AG08396 (cell line): Measurements from ENCODE around the gene EXOC7.

Source experiments
- DNase-seq: peaks from one replicate; pipeline ENCODE4 v3.0.0; 2012; ENCODE audit warnings: low spot score, mixed read lengths

Gene EXOC7

GRCh38 chr17:76138896-76139752 lies 35.5 kb upstream of the EXOC7 start:
- DNase-seq = no peak

DNA sequence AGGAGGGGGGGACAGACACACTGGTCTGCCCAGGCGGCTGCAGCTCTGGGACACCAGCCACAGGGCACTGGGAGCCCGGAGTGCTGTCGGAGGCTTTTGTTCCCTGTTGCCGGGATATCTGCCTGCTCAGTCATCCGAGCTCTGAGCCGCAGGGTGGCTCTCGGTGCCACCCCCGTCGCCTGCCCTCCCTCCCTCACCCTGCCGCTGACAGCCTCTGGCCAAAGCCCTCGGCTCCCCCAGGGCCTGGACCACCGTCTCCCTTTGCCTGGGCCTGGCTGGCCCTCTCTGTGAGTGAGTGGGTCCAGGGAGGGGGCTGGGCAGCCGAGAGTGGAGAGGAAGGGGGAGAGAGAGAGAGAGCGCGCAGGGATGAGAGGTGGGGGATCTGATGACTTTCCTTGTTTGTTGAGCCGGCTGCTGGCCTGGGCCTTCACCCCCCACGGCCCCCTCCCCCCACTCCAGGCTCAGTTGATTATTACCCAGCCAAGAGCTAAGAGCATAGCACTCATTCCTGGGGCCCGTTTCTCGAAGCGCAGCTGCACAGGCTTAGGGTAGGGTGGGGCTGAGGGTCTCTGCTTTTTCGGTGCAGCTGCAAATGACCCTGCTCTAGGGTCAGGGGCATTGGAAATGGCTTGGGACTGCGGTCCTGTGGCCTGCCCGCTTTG lies 34.8 kb upstream of the EXOC7 start:
- peak; percentile 59 for DNase-seq

GRCh38 chr17:76137351-76138233 lies 34.0 kb upstream of the EXOC7 start:
- DNase-seq = no peak

- DNase-seq = no peak
Measured at GRCh38 chr17:76137001-76137350, 33.4 kb upstream of the EXOC7 start.

DNA sequence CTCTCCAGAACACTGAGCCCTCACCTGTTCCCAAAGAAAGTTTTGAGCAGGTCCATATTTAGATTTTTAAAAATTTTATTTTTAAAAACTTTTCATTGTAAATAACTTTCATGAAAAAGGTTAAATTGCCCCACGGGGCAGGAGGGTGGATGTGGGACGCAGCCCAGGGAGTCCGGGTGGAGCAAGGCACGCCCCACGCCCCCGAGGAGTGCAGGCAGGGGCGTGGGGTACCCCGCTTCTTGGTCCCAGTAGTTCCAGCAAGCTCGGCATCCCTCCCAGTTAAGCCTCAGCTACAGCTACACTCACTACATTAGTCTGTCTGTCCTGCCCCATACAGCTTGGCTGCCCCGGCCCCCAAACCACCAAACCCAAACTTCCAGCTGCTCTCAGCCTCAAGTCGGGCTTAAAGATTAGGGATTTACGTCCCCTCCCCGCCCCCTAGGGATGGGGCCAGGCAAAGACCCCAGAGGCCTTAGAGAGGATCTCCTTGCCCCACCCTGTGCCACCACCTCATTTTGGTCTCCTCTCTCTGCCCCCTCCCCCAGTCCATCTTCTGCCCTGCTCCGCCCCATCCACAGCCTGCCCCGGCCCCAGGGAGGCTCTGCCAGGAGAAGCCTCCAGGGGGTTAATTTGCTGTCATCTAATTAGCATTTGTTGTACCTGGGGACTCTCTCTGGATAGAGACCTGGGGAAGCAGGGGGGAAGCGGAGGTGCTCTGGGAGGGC lies 32.9 kb upstream of the EXOC7 start:
- no peak for DNase-seq

- no peak for DNase-seq
Measured at GRCh38 chr17:76135810-76136188, 32.2 kb upstream of the EXOC7 start.

- DNase-seq = no peak
Measured at GRCh38 chr17:76134911-76135809, 31.6 kb upstream of the EXOC7 start.

DNA sequence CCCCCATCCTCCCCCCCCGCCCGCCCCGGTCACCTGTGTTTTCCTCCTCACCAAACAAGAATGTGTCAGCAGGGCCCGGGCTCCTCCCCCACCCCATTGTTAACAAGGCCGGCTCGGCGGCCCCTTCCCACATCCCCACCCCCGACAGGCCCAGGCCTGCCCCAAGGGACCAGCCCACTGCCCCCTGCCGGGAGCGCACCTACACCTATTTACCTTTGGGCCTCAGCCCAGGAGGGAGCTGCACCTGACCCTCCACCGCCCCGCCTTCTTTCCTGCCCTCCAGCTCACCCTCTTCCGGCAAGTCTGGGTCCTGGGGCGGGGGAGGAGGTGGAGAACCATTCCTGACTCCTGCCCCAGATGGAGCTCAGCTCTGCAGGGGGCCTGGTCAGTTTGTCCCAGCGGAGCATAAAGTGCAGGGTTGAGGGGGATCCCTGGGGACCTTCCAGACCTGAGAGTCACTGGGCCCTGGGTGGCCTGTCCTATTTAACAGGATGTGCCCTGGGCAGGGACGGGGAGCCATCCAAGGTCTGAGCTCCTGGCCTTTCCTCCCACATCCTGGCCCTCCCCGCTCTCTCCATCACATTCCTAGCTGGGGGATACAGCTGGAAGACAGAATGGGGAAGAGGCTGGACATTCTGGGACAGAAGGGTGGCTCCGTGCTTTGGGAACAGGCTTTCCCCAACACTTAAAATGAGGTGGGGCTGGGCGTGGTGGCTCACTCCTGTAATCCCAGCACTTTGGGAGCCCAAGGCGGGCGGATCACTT lies 29.2 kb upstream of the EXOC7 start:
- DNase-seq = no peak

- no peak for DNase-seq
Measured at GRCh38 chr17:76131692-76132573, 28.3 kb upstream of the EXOC7 start.

GRCh38 chr17:76131051-76131691 lies 27.6 kb upstream of the EXOC7 start:
- no peak for DNase-seq

GRCh38 chr17:76130473-76130872 lies 26.9 kb upstream of the EXOC7 start:
- DNase-seq = no peak

DNA sequence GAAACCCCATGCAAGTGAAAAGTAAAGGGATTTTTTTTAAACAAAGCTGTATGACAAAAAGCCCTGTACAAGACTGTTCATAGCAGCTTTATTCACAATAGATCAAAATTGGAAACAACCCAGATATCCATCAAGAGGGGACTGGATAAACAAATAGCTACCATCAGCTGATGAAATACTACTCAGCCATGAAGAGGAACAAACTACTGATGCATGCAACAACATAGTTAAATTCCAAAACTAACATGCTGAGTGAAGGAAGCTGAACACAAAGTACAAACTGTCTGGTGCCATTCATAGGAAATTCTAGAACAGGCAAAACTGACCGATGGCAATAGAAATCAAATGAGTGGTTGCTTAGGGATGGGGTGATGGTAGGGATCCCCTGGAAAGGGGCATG lies 22.3 kb upstream of the EXOC7 start:
- DNase-seq = no peak

- DNase-seq = no peak
Measured at GRCh38 chr17:76125391-76125675, 21.7 kb upstream of the EXOC7 start.

DNA sequence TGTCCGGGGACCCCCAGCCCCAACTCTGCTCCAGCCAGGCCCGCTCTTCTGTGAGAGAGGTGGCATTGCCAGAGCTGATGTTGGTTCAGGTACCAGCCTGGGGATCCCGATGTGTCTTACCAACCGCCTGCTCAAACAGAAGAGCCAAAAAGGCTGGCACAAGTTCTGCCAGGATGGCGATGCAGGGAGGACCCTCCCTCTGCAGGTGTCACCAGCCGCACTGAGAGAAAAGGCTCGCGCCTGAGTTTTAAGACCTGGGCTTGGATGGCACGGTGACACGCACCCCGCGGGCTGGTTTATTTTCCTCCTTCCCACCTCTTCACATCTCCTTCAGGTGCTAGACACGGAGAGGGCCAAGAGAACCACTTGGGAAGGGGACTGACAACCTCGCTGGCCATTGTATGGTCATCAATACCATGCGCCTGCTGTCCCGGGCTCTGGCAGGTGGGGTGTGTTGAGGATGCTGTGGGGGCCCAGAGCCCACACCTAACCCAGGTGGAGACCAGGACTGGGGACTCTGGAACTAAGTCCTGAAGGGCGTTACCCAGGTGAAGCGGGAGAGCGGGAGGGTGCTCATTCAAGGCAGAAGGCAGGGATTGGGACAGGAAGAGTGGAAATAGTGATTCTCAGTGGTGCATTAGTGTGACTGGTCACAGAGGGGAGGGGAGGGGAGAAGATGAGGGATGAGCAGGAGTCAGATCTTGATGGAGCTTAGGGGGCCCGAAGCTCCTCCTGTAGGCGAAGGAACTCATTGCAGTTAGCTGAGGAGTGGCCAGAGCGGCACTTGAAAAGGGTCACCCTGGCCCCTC lies 21.2 kb upstream of the EXOC7 start:
- peak; percentile 2 for DNase-seq

DNA sequence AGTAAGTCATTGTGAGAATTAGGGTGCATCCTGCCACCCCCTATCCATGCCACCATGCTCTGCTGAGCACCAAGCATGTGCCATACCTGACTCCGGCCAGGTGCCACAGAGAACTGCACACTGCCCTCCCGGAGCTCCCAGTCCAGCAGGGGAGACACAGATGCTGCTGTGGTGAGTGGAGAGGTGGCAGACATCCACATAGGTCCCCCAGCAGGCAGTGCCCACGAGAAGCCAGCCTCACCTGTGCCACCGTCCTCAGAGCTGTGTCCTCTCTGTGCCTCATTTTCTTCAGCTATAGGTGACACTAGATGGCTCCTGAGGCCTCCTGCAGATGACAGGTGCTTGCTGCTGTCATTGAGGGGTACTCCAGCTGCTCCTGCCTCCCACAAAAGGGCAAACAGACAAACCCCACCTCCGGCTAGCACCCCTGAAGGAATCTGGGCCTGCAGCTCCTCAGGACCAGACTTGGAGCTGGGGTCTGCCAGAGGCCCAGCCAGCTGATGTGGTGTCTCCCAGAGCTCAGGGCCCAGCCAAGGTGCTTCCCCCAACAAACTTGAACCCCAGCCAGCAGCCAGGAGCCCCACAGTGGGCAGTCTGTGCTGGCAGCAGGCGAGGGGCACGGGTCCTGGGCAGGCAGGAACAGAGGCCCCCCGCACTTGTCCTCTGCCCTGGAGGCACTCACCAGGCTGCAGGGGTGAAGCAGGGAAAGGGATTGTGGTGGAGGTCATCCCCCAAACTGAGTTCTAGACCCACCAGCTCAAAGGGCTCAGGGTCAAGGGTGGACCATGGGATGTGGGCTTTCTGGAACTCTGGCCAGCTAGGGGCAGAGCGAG lies 20.4 kb upstream of the EXOC7 start:
- peak; percentile 6 for DNase-seq

- no peak for DNase-seq
Measured at GRCh38 chr17:76123191-76123499, 19.6 kb upstream of the EXOC7 start.
